AG09309 (cell line): ENCODE data around the gene TMPRSS4.

Experiments used
- DNase-seq: peaks from one replicate; pipeline ENCODE4 v3.0.0-alpha.2; 2010; ENCODE audit warnings: low read depth
- H3K4me3 ChIP-seq: 2 replicates; pipeline ENCODE4 v1.5.1; 2011; ENCODE audit warnings: mild to moderate bottlenecking, low read depth, low read length, moderate library complexity; ENCODE audit not compliant: control insufficient read depth
- TF ChIP-seq, protein P1 (sequence below): IDR thresholded peaks from 2 replicates; pipeline ENCODE4 v1.5.1; 2011; ENCODE audit warnings: mild to moderate bottlenecking, low read depth, low read length, inconsistent platforms; ENCODE audit not compliant: insufficient read depth, control insufficient read depth; ENCODE audit errors: missing control alignments

TMPRSS4 gene

DNA sequence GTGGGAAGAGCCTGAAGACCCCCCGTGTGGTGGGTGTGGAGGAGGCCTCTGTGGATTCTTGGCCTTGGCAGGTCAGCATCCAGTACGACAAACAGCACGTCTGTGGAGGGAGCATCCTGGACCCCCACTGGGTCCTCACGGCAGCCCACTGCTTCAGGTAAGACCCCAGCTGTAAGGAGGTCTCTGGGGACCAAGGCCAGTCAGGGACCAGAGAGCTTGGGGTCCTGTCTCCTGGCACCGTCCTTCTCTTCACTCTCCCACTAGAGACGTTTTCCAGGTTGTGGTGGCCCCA, 34.8 kb downstream of the TMPRSS4 start:
- no peak for DNase-seq
- TF ChIP-seq, protein P1, sequence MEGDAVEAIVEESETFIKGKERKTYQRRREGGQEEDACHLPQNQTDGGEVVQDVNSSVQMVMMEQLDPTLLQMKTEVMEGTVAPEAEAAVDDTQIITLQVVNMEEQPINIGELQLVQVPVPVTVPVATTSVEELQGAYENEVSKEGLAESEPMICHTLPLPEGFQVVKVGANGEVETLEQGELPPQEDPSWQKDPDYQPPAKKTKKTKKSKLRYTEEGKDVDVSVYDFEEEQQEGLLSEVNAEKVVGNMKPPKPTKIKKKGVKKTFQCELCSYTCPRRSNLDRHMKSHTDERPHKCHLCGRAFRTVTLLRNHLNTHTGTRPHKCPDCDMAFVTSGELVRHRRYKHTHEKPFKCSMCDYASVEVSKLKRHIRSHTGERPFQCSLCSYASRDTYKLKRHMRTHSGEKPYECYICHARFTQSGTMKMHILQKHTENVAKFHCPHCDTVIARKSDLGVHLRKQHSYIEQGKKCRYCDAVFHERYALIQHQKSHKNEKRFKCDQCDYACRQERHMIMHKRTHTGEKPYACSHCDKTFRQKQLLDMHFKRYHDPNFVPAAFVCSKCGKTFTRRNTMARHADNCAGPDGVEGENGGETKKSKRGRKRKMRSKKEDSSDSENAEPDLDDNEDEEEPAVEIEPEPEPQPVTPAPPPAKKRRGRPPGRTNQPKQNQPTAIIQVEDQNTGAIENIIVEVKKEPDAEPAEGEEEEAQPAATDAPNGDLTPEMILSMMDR: no peak
- H3K4me3 ChIP-seq: no peak overlapping the region

DNA sequence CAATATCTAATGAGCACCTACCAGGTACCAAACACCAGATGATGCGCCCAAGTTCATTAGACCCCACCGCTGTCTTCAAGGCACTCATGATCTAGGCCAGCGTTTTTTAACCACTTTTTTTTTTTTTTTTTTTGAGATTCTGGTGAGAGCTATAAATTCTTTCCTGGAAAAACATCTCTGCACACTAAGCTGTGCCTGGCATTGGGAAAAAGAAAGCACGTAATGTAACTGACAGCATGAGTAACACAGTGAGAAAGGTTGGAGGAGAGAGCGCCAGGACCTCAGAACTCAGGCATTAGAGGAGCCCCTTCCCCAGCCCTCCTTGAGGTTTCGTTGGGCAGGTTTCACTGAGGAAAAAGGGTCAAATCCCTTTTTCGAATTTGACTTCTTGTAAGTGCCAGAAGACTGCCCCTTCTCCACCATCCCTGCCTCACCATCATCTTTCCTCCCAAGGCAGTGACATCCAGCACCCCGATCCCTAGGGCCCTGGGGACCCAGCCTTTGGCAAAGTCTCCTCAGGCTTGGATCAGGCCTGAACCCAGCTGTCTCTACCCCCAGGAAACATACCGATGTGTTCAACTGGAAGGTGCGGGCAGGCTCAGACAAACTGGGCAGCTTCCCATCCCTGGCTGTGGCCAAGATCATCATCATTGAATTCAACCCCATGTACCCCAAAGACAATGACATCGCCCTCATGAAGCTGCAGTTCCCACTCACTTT, 36.0 kb downstream of the TMPRSS4 start:
- DNase-seq: no peak
- TF ChIP-seq, protein P1: no peak
- H3K4me3 ChIP-seq: no peak overlapping the region

DNA sequence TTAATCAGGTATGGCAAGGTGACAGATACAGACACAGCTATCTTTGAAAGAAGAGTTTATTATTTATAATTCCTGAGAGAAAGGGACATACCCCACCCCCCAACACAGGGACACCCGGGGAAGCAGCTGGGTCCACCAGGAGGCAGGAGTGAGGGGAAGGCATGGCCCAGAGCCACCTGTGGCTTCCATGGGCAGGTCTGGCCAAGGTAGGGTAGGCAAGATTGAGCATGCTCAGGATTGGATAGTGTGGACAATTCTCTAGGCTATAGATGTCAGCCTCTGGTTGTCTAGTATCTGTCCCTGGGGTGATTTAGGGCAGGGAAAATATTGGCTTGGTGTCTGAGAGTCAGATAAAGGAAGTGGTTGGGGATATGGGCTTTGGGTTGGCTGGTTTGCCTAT, 37.4 kb downstream of the TMPRSS4 start:
- TF ChIP-seq, protein P1: no peak
- DNase-seq: no peak
- no peak overlapping the region for H3K4me3 ChIP-seq

DNA sequence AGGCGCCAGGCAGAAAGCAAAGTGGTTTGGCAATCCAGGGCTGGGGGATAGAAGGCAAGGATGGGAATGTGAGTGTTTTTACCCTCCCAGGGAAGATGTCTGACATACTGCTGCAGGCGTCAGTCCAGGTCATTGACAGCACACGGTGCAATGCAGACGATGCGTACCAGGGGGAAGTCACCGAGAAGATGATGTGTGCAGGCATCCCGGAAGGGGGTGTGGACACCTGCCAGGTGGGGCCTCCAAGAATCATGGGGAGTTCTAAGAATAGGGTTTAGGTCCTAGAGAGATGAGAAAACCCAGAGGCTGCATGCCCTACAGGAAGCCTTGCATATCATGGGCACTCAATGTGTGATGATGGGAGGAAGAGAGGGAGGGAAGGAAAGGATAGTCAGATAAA, 38.2 kb downstream of the TMPRSS4 start:
- TF ChIP-seq, protein P1: no peak

DNA sequence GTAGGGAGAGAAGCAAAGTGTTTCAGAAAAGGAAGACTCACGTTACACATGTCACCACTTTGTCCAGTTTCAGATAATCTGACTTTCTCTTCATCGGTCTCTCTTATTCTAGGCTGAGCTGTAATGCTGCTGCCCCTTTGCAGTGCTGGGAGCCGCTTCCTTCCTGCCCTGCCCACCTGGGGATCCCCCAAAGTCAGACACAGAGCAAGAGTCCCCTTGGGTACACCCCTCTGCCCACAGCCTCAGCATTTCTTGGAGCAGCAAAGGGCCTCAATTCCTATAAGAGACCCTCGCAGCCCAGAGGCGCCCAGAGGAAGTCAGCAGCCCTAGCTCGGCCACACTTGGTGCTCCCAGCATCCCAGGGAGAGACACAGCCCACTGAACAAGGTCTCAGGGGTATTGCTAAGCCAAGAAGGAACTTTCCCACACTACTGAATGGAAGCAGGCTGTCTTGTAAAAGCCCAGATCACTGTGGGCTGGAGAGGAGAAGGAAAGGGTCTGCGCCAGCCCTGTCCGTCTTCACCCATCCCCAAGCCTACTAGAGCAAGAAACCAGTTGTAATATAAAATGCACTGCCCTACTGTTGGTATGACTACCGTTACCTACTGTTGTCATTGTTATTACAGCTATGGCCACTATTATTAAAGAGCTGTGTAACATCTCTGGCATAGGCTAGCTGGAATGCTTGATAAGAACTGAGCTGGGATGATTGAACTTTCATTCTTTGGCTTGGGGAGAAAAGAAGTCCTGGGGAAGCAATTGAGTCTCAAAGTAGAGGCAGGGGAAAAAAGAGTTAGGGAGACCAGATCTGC, 41.1 kb downstream of the TMPRSS4 start:
- no peak for DNase-seq
- no peak overlapping the region for H3K4me3 ChIP-seq
- TF ChIP-seq, protein P1: no peak

More for the DNA sequence above, 38.2 kb downstream of the TMPRSS4 start:
- no peak for DNase-seq
- no peak overlapping the region for H3K4me3 ChIP-seq

DNA sequence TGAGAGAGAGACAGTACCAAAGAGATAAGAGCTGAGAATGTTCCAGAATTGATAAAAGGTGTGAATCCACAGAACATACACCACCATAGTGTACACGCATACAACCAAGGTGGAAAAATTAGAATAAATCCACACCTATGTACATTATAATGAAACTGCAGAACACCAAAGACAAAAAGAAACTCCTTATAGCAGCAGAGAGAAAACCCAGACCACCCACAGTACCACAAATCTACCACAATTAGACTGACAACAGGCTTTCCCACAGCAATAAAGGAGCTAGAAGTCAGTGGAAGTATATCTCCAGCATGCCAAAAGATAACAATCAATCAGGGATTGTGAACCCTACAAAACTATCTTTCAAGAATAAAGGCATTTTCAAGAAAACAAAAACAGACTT, 43.9 kb downstream of the TMPRSS4 start:
- TF ChIP-seq, protein P1: no peak
- H3K4me3 ChIP-seq: no peak overlapping the region

More for the DNA sequence above, 43.9 kb downstream of the TMPRSS4 start:
- no peak for DNase-seq
